GM19324 (cell line): Measurements from ENCODE around the gene ABCA12.
"Not testable (repeated sequence)": the region's sequence is repeated elsewhere in the genome, so short reads cannot be mapped to it uniquely, and the experiment has no call there.

ENCODE experiments used
- ATAC-seq: cut with Tn5 transposase; IDR thresholded peaks from one replicate; pipeline ENCODE4 v1.9.1; 2021; ENCODE audit warnings: mild to moderate bottlenecking, moderate library complexity; ENCODE audit not compliant: unreplicated experiment, low FRiP score

ABCA12 gene

DNA sequence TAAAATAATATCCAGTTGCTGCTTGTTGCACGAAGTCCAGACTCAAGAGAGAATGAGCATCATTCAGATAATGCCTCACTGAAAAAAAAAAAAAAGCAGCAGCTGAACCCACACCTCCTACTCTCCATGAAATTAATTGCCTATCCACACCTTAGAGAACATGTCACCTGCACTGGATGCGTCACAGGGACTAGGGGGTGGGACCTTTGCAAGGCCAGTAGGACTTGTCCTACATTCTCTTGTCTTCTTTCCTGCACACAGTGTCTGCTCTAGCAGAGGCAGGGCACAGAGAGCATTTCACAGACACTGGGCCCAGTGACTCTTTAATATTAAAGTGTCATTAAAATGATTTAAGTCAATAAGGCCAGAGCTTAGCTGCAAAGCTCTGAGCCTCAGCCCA lies at the start of gene ABCA12:
TSS of gene ABCA12 (minus strand) at position 148 of the 400 bp plus-strand sequence. CDS start 418 bp downstream, outside the sequence.
- no peak for ATAC-seq

GRCh38 chr2:215188078-215188477 lies 49.7 kb upstream of the ABCA12 start:
- no peak for ATAC-seq

GRCh38 chr2:215186021-215186420 lies 47.6 kb upstream of the ABCA12 start:
- no peak for ATAC-seq

- ATAC-seq, result no peak
Measured at GRCh38 chr2:215178121-215178520, 39.7 kb upstream of the ABCA12 start.

DNA sequence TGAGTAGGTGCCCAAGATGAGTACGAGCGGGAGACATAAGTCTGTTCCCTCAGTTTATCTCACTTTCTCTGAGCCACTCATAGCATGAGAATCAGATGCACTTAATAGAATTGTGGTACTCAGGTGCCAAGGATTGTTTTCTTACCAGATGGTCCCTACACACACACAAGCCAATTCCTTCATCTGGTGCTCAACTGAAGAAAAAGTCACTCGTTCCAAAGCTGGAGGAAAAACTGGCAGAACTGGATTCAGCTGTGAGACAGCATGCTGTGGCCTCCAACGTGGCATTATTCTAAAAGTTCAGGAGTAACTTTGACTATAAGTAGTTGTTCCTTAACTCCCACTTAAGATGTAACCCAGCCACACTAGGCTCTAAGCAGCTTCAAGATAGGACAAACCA lies 33.4 kb upstream of the ABCA12 start:
- no peak for ATAC-seq

DNA sequence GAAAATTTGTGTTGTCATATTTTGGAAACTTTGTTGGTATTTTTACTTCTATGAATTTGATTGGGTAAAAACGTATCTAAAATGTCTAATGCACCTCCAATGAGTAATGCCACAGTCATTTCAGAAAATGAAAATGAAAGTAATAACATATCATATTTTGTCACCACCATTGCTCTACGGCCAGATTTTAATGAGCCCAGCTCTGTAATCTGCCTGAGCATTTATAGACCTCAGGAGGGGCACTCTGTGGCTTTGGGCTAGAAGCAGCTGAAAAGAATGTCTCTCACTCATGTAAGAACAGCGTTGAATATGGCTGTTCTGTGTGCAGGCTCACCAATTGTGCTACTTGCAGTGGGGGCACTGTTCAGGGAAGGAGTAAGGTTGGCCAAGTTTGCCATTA lies 32.7 kb upstream of the ABCA12 start:
- peak; percentile 88 for ATAC-seq

DNA sequence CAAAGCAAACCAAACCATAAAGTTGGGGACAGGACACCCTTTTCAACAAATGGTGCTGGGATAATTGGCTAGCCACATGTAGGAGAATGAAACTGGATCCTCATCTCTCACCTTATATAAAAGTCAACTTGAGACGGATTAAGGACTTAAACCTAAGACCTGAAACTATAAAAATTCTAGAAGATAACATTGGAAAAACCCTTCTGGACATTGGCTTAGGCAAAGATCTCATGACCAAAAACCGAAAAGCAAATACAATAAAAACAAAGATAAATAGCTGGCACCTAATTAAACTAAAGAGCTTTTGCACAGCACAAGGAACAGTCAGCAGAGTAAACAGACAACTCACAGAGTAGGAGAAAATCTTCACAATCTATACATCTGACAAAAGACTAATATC lies 28.1 kb upstream of the ABCA12 start:
- not testable (repeated sequence) for ATAC-seq

DNA sequence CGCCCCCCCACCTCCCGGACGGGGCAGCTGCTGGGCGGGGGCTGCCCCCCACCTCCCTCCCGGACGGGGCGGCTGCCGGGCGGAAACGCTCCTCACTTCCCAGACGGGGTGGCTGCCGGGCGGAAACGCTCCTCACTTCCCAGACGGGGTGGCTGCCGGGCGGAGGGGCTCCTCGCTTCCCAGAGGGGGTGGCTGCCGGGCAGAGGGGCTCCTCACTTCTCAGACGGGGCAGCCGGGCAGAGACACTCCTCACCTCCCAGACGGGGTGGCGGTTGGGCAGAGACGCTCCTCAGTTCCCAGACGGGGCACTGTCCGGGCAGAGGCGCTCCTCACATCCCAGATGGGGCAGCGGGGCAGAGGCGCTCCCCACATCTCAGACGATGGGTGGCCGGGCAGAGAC lies 24.9 kb upstream of the ABCA12 start:
- ATAC-seq, result not testable (repeated sequence)

GRCh38 chr2:215161301-215161829 lies 22.9 kb upstream of the ABCA12 start:
- no peak for ATAC-seq

GRCh38 chr2:215160081-215160480 lies 21.7 kb upstream of the ABCA12 start:
- ATAC-seq, result no peak

- no peak for ATAC-seq
Measured at GRCh38 chr2:215156453-215156852, 18.0 kb upstream of the ABCA12 start.

GRCh38 chr2:215149894-215150293 lies 11.5 kb upstream of the ABCA12 start:
- no peak for ATAC-seq

GRCh38 chr2:215149486-215149885 lies 11.1 kb upstream of the ABCA12 start:
- ATAC-seq, result no peak

- ATAC-seq, result no peak
Measured at GRCh38 chr2:215149060-215149459, 10.6 kb upstream of the ABCA12 start.

- ATAC-seq, result no peak
Measured at GRCh38 chr2:215145611-215146010, 7.2 kb upstream of the ABCA12 start.

- no peak for ATAC-seq
Measured at GRCh38 chr2:215144106-215144875, 5.9 kb upstream of the ABCA12 start.

DNA sequence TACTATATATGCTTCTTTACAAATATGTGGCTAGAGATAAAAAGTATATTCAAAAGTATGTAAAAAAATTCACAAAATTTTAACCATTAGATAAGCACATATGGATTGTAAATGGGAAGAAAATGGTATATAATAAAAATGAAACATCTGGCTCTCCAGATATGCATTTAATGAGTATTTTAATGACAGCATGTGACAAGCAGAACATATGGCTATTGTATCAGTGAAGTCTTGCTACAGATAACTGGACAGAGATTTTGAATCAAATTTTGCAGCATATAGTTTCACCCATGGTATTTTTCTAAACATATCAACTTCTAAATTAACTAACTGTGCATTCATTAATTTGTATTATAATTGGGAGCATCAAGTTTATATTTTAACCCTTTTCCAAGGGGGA lies 5.0 kb upstream of the ABCA12 start:
- ATAC-seq, result no peak

DNA sequence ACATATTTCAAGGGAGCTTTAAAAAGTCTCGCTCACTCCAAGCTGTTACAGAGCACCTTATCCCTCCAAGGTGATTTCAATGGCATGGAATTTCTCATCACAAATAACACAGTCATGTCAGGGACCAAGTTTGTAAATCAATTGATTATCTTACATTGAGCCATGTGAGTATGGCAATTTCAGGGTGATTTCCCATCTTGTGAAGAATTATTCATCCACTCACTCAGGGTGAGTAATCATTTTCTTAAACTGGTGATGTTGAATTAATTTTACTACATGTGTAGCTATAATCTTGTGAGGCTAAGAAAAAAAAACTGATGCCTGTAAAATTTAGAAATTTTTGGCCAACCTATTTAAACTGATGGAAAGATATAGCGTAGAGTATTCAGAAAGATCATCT lies 3.3 kb upstream of the ABCA12 start:
- ATAC-seq, result no peak

- no peak for ATAC-seq
Measured at GRCh38 chr2:215140166-215140707, 1.8 kb upstream of the ABCA12 start.

- ATAC-seq, result no peak
Measured at GRCh38 chr2:215137741-215138340, 585 bp downstream of the ABCA12 start.

DNA sequence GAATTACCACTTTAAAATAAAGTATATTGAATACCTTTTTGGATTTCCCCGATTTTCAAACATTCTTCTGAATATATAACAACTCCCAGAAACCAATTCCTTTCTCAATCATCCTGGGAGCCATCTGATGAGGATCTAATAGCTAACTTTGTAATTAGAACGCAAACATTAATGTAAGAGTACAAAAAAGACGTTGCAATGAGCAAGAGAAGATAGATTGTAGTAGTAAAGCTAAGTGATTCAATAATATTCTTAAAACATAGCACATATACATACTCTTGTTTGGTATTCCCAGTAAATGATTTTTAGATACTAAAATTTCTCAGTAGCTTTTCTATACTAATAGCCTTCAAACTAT lies 1.1 kb downstream of the ABCA12 start:
- ATAC-seq, result no peak
